IMR-90 (cell line): ENCODE measurements around the gene EPHB1. TPM values are rescaled to one million over a fixed set of nuclear protein-coding genes. Genes with fewer than 3 reads are reported as not detected.

ENCODE experiments used
- ATAC-seq: fragments of 200-7000 bp; cut with Tn5 transposase; 2 replicates; pipeline ENCODE4 v1.9.1; 2020; ENCODE audit warnings: low read depth, mild to moderate bottlenecking, moderate library complexity
- BruUV-seq: library from RNA; stranded (reverse); fragments of 400-500 nt; replicated peaks from 2 replicates; lab custom pipeline; 2021; lab: Mats Ljungman, UMichigan
- CTCF ChIA-PET: fragments of 300-600 bp; formaldehyde crosslinking; extraction: SDS; loops from one replicate; lab custom pipeline; 2021; ENCODE audit warnings: antibody characterized with exemption; lab: Yijun Ruan, JAX
- POLR2A ChIA-PET: fragments of 300-600 bp; sonication (Branson Sonifier 250); formaldehyde crosslinking; loops from one replicate; lab custom pipeline; 2022; ENCODE audit warnings: antibody characterized with exemption; ENCODE audit not compliant: unreplicated experiment; lab: Charles Lee
- DNase-seq: peaks from one replicate; pipeline ENCODE4 v3.0.0; 2013
- H2AFZ ChIP-seq: replicated peaks from 2 replicates; pipeline ENCODE3; 2013; ENCODE audit warnings: low read length, mild to moderate bottlenecking; ENCODE audit not compliant: poor library complexity
- H2AK5ac ChIP-seq: 2 replicates; pipeline ENCODE4 v1.6.1; 2013; ENCODE audit warnings: low read depth, low read length, inconsistent platforms
- H2AK9ac ChIP-seq: replicated peaks from 2 replicates; pipeline ENCODE3; 2013; ENCODE audit warnings: mild to moderate bottlenecking, low read depth, low read length, moderate library complexity; ENCODE audit not compliant: poor library complexity
- H2BK120ac ChIP-seq: 2 replicates; pipeline ENCODE4 v1.6.1; 2013; ENCODE audit warnings: low read depth, low read length, inconsistent platforms
- H2BK15ac ChIP-seq: 3 replicates; pipeline ENCODE4 v1.6.1; 2013; ENCODE audit warnings: low read depth, low read length, inconsistent platforms
- H2BK20ac ChIP-seq: 2 replicates; pipeline ENCODE4 v1.6.1; 2013; ENCODE audit warnings: low read depth, mild to moderate bottlenecking, inconsistent platforms, low read length, moderate library complexity
- H2BK5ac ChIP-seq: 2 replicates; pipeline ENCODE4 v1.6.1; 2013; ENCODE audit warnings: mild to moderate bottlenecking, low read depth, low read length, inconsistent platforms; ENCODE audit not compliant: poor library complexity, severe bottlenecking
- H3K14ac ChIP-seq: replicated peaks from 2 replicates; pipeline ENCODE4 v1.6.1; 2013; ENCODE audit warnings: low read depth, low read length, inconsistent platforms
- H3K18ac ChIP-seq: 2 replicates; pipeline ENCODE4 v1.6.1; 2013; ENCODE audit warnings: low read depth, low read length, control low read depth
- H3K23ac ChIP-seq: 2 replicates; pipeline ENCODE4 v1.6.1; 2013; ENCODE audit warnings: low read depth, low read length, inconsistent platforms
- H3K27ac ChIP-seq: 2 replicates; pipeline ENCODE4 v1.5.1; 2013; ENCODE audit warnings: mild to moderate bottlenecking, control low read depth, low read length; ENCODE audit not compliant: insufficient read depth
- H3K27me3 ChIP-seq: 2 replicates; pipeline ENCODE4 v1.6.1; 2013; ENCODE audit warnings: low read length; ENCODE audit not compliant: control insufficient read depth, insufficient read depth
- H3K36me3 ChIP-seq: 2 replicates; pipeline ENCODE4 v1.6.1; 2013; ENCODE audit warnings: low read length, mixed read lengths; ENCODE audit not compliant: control insufficient read depth, insufficient read depth
- H3K4ac ChIP-seq: 2 replicates; pipeline ENCODE4 v1.6.1; 2013; ENCODE audit warnings: low read depth, low read length, inconsistent platforms
- H3K4me1 ChIP-seq: 2 replicates; pipeline ENCODE4 v1.6.1; 2013; ENCODE audit warnings: low read length, mixed read lengths; ENCODE audit not compliant: control insufficient read depth, insufficient read depth
- H3K4me2 ChIP-seq: 2 replicates; pipeline ENCODE4 v1.6.1; 2013; ENCODE audit warnings: low read depth, mild to moderate bottlenecking, control low read depth, low read length, moderate library complexity
- H3K4me3 ChIP-seq: 2 replicates; pipeline ENCODE4 v1.5.1; 2013; ENCODE audit warnings: low read depth, mild to moderate bottlenecking, control low read depth, low read length, moderate library complexity; ENCODE audit not compliant: insufficient read depth
- H3K56ac ChIP-seq: 2 replicates; pipeline ENCODE4 v1.6.1; 2013; ENCODE audit warnings: low read length, inconsistent platforms; ENCODE audit not compliant: insufficient read depth; ENCODE audit errors: extremely low read depth
- H3K79me1 ChIP-seq, 2 experiments: 2 replicates each; pipeline ENCODE4 v1.6.1; 2013; ENCODE audit warnings: low read length in 2 of 2, inconsistent platforms in 1 of 2, low read depth in 1 of 2
- H3K9ac ChIP-seq: 2 replicates; pipeline ENCODE4 v1.6.1; 2013; ENCODE audit warnings: low read depth, low read length, control low read depth
- H3K9me1 ChIP-seq: 2 replicates; pipeline ENCODE4 v1.6.1; 2013; ENCODE audit warnings: low read length, inconsistent platforms; ENCODE audit not compliant: insufficient read depth
- H3K9me3 ChIP-seq: 2 replicates; pipeline ENCODE4 v1.6.1; 2013; ENCODE audit warnings: low read length; ENCODE audit not compliant: control insufficient read depth, insufficient read depth
- H4K20me1 ChIP-seq: 2 replicates; pipeline ENCODE4 v1.6.1; 2013; ENCODE audit warnings: low read length, inconsistent platforms; ENCODE audit not compliant: insufficient read depth
- H4K5ac ChIP-seq: 2 replicates; pipeline ENCODE4 v1.6.1; 2013; ENCODE audit warnings: mild to moderate bottlenecking, low read depth, low read length, control low read depth
- H4K8ac ChIP-seq, 2 experiments: 2 replicates each; pipeline ENCODE4 v1.6.1; 2013; ENCODE audit warnings: low read depth in 2 of 2, low read length in 2 of 2, control low read depth in 1 of 2, inconsistent platforms in 1 of 2
- H4K91ac ChIP-seq: 2 replicates; pipeline ENCODE4 v1.6.1; 2013; ENCODE audit warnings: low read depth, low read length, inconsistent platforms; ENCODE audit not compliant: insufficient read depth
- BHLHE40 ChIP-seq: fragments of 150-350 bp; IDR thresholded peaks from 2 replicates; pipeline ENCODE4 v1.6.1; 2016; ENCODE audit warnings: mild to moderate bottlenecking, low read depth, low read length
- CEBPB ChIP-seq: IDR thresholded peaks from 2 replicates; pipeline ENCODE4 v1.6.1; 2012; ENCODE audit warnings: low read depth, low read length, improper control_type of control experiment
- CHD1 ChIP-seq: IDR thresholded peaks from 2 replicates; pipeline ENCODE4 v1.6.1; 2012; ENCODE audit warnings: low read depth, low read length, improper control_type of control experiment
- FOS ChIP-seq: fragments of 150-350 bp; IDR thresholded peaks from 2 replicates; pipeline ENCODE4 v1.6.1; 2016; ENCODE audit warnings: low read depth, low read length
- MAFK ChIP-seq: IDR thresholded peaks from 2 replicates; pipeline ENCODE4 v1.6.1; 2012; ENCODE audit warnings: low read depth, low read length, improper control_type of control experiment
- MAZ ChIP-seq: IDR thresholded peaks from 2 replicates; pipeline ENCODE4 v1.6.1; 2012; ENCODE audit warnings: low read depth, mild to moderate bottlenecking, low read length, improper control_type of control experiment, moderate library complexity, borderline replicate concordance
- NFE2L2 ChIP-seq: fragments of 150-350 bp; IDR thresholded peaks from 2 replicates; pipeline ENCODE4 v1.6.1; 2016; ENCODE audit warnings: low read depth, mild to moderate bottlenecking, low read length
- POLR2A ChIP-seq: IDR thresholded peaks from 2 replicates; pipeline ENCODE4 v1.6.1; 2012; ENCODE audit warnings: mild to moderate bottlenecking, low read depth, low read length
- RAD21 ChIP-seq: IDR thresholded peaks from 2 replicates; pipeline ENCODE4 v1.6.1; 2012; ENCODE audit warnings: low read length, improper control_type of control experiment
- RCOR1 ChIP-seq: IDR thresholded peaks from 2 replicates; pipeline ENCODE4 v1.6.1; 2012; ENCODE audit warnings: mild to moderate bottlenecking, low read length, improper control_type of control experiment; ENCODE audit not compliant: insufficient replicate concordance
- RFX5 ChIP-seq: IDR thresholded peaks from 2 replicates; pipeline ENCODE4 v1.8.0; 2012; ENCODE audit warnings: low read depth, mild to moderate bottlenecking, low read length, moderate library complexity
- SMC3 ChIP-seq: fragments of 150-350 bp; IDR thresholded peaks from 2 replicates; pipeline ENCODE4 v1.6.1; 2016; ENCODE audit warnings: low read depth, mild to moderate bottlenecking, antibody characterized with exemption, low read length, moderate library complexity
- WGBS, 2 experiments: methylation state at CpG; one replicate each; pipeline versions ENCODE4 v1.1.5 to v1.1.7; 2013; ENCODE audit warnings: missing lambda C conversion rate in 2 of 2; ENCODE audit not compliant: insufficient read length in 1 of 2; ENCODE audit errors: extremely low coverage in 2 of 2; 5-methylcytosine and 5-hydroxymethylcytosine counted together
- dilution Hi-C: fragments of 300-500 bp; cut with HindIII; formaldehyde crosslinking; loops from one replicate; pipeline ENCODE4 v1.14.3; 2018; ENCODE audit warnings: low sequenced_read_pairs; ENCODE audit not compliant: unreplicated experiment
- in situ Hi-C: fragments of 300-500 bp; cut with MboI; formaldehyde crosslinking; loops from 3 replicates; pipeline ENCODE4 v1.14.3; 2019; ENCODE audit warnings: low sequenced_read_pairs, inconsistent platforms, mixed read lengths
- intact Hi-C: fragments of 100-400 bp; cut with micrococcal nuclease; formaldehyde crosslinking; loops from 2 replicates; pipeline ENCODE4 v1.10.0; 2022
- polyA plus RNA-seq, 3 experiments: library from polyadenylated mRNA; depleted of rRNA; stranded (reverse); fragments of >200 nt; gene quantifications; 2 replicates each; pipeline ENCODE4 v1.2.3, GENCODE V29; 2012; ENCODE audit warnings: low replicate concordance in 1 of 3
- total RNA-seq: library from RNA; depleted of rRNA; stranded (reverse); fragments of >200 nt; gene quantifications from 2 replicates; pipeline ENCODE4 v1.2.3, GENCODE V29; 2012
- TF ChIP-seq, protein P1 (sequence below): conservative IDR thresholded peaks from 2 replicates; pipeline ENCODE4 v1.5.1; 2012; ENCODE audit warnings: mild to moderate bottlenecking, low read depth, low read length, improper control_type of control experiment
- TF ChIP-seq, protein P2 (sequence below): fragments of 150-350 bp; IDR thresholded peaks from 2 replicates; pipeline ENCODE4 v1.6.1; 2016; ENCODE audit warnings: low read depth, mild to moderate bottlenecking, low read length, moderate library complexity, borderline replicate concordance

Gene EPHB1
- total and polyA plus RNA-seq, 2 of the 4 experiments (the other 2 are of a cell fraction): 0.17 to 0.36 TPM

DNA sequence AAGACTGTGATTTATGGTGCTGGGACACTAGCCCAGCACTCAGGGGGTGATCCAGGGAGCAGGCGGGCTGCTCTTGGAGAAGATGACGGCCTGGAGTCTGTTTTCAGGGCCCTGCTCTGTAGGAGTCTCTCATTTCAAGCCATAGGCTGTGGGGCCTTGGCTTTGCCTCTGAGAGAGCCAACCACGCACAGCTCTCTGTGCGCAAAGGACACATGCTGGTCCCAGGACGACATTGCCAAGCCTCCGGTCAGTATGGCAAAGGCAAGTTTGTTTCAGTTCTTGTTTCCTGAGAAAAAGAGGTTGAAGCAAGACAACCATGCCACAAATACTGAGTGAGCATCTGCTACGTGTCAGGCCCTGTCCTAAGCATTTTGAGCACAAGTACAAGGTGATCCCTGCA lies 197.1 kb downstream of the EPHB1 start:
- no peaks in the 10 kb centered on the region for H3K36me3 ChIP-seq
- no peak for ATAC-seq
- no peak overlapping the region for H3K56ac ChIP-seq
- no peak overlapping the region for H2BK15ac ChIP-seq
- in situ Hi-C loops: no loop called here
- no peak overlapping the region for H2BK120ac ChIP-seq
- CTCF ChIA-PET: no interaction called here
- no peaks in the 10 kb centered on the region for H3K79me1 ChIP-seq
- POLR2A ChIA-PET: no interaction called here
- no peak overlapping the region for H4K8ac ChIP-seq
- no peak overlapping the region for H3K23ac ChIP-seq
- DNase-seq: no peak
- no peak overlapping the region for H2AK9ac ChIP-seq
- H4K20me1 ChIP-seq: no peaks in the 10 kb centered on the region
- H3K9me3 ChIP-seq: no peaks in the 10 kb centered on the region
- no peaks in the 10 kb centered on the region for H3K9me1 ChIP-seq
- H3K27ac ChIP-seq: no peak overlapping the region
- no peak overlapping the region for H3K9ac ChIP-seq
- H4K5ac ChIP-seq: no peak overlapping the region
- H3K27me3 ChIP-seq: no peaks in the 10 kb centered on the region
- no peak overlapping the region for H3K14ac ChIP-seq
- 68% methylated on average over 3 of the region's 7 CpGs; no CpG with 5 or more reads in 1 of the 2 experiments for WGBS, 2 experiments
- no peak overlapping the region for H3K18ac ChIP-seq
- H3K4me3 ChIP-seq: no peak overlapping the region
- BruUV-seq: no TSS peak
- intact Hi-C loops: no loop called here
- dilution Hi-C loops: no loop called here
- H2AFZ ChIP-seq: no peak overlapping the region
- H3K4ac ChIP-seq: no peak overlapping the region
- H3K4me2 ChIP-seq: no peak overlapping the region
- TF ChIP-seq MAFK (no peak), FOS (no peak), BHLHE40 (no peak), CEBPB (no peak), NFE2L2 (no peak), CHD1 (no peak), RAD21 (no peak), RFX5 (no peak), RCOR1 (no peak), MAZ (no peak), POLR2A (no peak), SMC3 (no peak)
- TF ChIP-seq, protein P1, sequence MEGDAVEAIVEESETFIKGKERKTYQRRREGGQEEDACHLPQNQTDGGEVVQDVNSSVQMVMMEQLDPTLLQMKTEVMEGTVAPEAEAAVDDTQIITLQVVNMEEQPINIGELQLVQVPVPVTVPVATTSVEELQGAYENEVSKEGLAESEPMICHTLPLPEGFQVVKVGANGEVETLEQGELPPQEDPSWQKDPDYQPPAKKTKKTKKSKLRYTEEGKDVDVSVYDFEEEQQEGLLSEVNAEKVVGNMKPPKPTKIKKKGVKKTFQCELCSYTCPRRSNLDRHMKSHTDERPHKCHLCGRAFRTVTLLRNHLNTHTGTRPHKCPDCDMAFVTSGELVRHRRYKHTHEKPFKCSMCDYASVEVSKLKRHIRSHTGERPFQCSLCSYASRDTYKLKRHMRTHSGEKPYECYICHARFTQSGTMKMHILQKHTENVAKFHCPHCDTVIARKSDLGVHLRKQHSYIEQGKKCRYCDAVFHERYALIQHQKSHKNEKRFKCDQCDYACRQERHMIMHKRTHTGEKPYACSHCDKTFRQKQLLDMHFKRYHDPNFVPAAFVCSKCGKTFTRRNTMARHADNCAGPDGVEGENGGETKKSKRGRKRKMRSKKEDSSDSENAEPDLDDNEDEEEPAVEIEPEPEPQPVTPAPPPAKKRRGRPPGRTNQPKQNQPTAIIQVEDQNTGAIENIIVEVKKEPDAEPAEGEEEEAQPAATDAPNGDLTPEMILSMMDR: no peak
- TF ChIP-seq, protein P2, sequence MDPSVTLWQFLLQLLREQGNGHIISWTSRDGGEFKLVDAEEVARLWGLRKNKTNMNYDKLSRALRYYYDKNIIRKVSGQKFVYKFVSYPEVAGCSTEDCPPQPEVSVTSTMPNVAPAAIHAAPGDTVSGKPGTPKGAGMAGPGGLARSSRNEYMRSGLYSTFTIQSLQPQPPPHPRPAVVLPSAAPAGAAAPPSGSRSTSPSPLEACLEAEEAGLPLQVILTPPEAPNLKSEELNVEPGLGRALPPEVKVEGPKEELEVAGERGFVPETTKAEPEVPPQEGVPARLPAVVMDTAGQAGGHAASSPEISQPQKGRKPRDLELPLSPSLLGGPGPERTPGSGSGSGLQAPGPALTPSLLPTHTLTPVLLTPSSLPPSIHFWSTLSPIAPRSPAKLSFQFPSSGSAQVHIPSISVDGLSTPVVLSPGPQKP: no peak
- no peak overlapping the region for H4K91ac ChIP-seq
- no peak overlapping the region for H2BK20ac ChIP-seq
- no peak overlapping the region for H2BK5ac ChIP-seq
- no peaks in the 10 kb centered on the region for H3K4me1 ChIP-seq
- no peak overlapping the region for H2AK5ac ChIP-seq
